Muscle of leg (tissue), 16 donors: ENCODE data around the gene TEKT2. TPM values are rescaled to one million over a fixed set of nuclear protein-coding genes. Genes with fewer than 3 reads are reported as not detected.
A peak's percentile ranks its signal among the peaks of the same experiment; 100 is the strongest.

ENCODE experiments used
- DNase-seq: peaks from one replicate; pipeline ENCODE4 v3.0.0; 2013
- H3K27ac ChIP-seq: one replicate; pipeline ENCODE4 v1.5.1; 2013; ENCODE audit warnings: mild to moderate bottlenecking, low read length, control low read depth
- H3K27me3 ChIP-seq: one replicate; pipeline ENCODE4 v1.6.1; 2013; ENCODE audit warnings: low read length; ENCODE audit not compliant: control insufficient read depth, insufficient read depth
- H3K36me3 ChIP-seq: one replicate; pipeline ENCODE4 v1.6.1; 2013; ENCODE audit warnings: low read length; ENCODE audit not compliant: control insufficient read depth, insufficient read depth
- H3K4me1 ChIP-seq: one replicate; pipeline ENCODE4 v1.6.1; 2013; ENCODE audit warnings: low read length; ENCODE audit not compliant: control insufficient read depth, insufficient read depth
- H3K4me3 ChIP-seq: one replicate; pipeline ENCODE4 v1.5.1; 2013; ENCODE audit warnings: low read length, control low read depth
- H3K9me3 ChIP-seq: replicated peaks from 2 replicates; pipeline ENCODE4 v1.6.1; 2013; ENCODE audit warnings: low read depth, low read length; ENCODE audit not compliant: control insufficient read depth
- WGBS: methylation state at CpG from one replicate; pipeline ENCODE4 v1.1.5; 2013; ENCODE audit warnings: missing lambda C conversion rate; ENCODE audit not compliant: insufficient coverage; 5-methylcytosine and 5-hydroxymethylcytosine counted together
- long read RNA-seq, 11 donors: transcript quantifications; one replicate each; lab custom pipeline, GENCODE V29; 2026
- polyA plus RNA-seq, 8 donors: library from polyadenylated mRNA; unstranded; fragments of 120-200 nt; gene quantifications; one replicate each; pipeline versions ENCODE4 v1.2.1 to v1.2.3, GENCODE V29; 2013; ENCODE audit warnings: inconsistent platforms in 1 of 8, low replicate concordance in 1 of 8; ENCODE audit not compliant: insufficient read length in 8 of 8, insufficient read depth in 1 of 8
- total RNA-seq: library from RNA; stranded (reverse); fragments of 120-200 nt; gene quantifications from one replicate; pipeline ENCODE4 v1.2.4, GENCODE V29; 2013

TEKT2 gene, protein sequence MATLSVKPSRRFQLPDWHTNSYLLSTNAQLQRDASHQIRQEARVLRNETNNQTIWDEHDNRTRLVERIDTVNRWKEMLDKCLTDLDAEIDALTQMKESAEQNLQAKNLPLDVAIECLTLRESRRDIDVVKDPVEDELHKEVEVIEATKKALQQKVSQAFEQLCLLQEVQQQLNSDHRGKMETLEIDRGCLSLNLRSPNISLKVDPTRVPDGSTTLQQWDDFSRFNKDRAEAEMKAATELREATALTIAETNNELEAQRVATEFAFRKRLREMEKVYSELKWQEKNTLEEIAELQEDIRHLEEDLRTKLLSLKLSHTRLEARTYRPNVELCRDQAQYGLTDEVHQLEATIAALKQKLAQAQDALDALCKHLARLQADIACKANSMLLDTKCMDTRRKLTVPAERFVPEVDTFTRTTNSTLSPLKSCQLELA
- 0.53 TPM for total RNA-seq
- 1 to 10 TPM in 1 of 8 donors, under 1 TPM in 7; 0.36 to 1.4 (median 0.56) TPM for polyA plus RNA-seq
- long read RNA-seq, donor 1: 0 reads
- long read RNA-seq, donor 2: 0 reads
- long read RNA-seq, donor 3: 0 reads
- long read RNA-seq, donor 4: 0 reads
- long read RNA-seq, donor 5: 0 reads
- long read RNA-seq, donor 6: 0 reads
- long read RNA-seq, donor 7: 0 reads
- long read RNA-seq, donor 8: 0 reads
- long read RNA-seq, donor 9: 0 reads
- long read RNA-seq, donor 10: 0 reads
- long read RNA-seq, donor 11, partial matches to known transcripts: 0 of 1 reads
- long read RNA-seq, donor 11, other reads (novel, unspliced or antisense): 0 of 1 reads

GRCh38 chr1:36083635-36084496 is at the start of gene TEKT2:
TSS of gene TEKT2 (plus strand) at chr1:36084094. CDS start at chr1:36084922, 828 bp downstream.
- H3K36me3 ChIP-seq: no peaks in the 10 kb centered on the region
- 8% methylated on average over 21 of the region's 59 CpGs for WGBS
- H3K27ac ChIP-seq: no peak within 1 kb of the TSS
- H3K27me3 ChIP-seq: peaks cover 4% of the 10 kb centered on the region
- peak within 1 kb of the TSS; percentile 48 for H3K4me3 ChIP-seq
- peak; percentile 70 for DNase-seq
- peaks cover 20% of the 10 kb centered on the region for H3K4me1 ChIP-seq
- H3K9me3 ChIP-seq: no peaks in the 10 kb centered on the region

DNA sequence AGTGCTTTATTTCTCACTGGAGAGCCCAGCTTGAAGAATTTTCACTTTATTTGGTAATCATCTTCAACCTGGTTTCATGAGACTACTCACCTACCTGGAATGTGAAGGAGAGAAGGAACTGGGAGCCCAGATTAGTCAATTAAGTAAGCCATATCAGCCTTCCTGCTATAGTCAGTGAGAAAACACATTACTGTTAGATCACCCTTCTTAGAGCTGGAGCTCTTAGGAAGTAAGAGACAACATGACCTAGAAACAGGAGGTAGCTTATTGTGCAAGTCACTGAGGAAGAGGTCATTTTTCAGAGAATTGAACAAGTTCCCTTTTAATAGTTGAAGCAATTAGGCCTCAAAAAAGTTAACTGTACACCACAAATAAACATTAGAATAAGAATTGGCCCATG is 49.2 kb upstream of the TEKT2 start:
- Histone ChIP-seq H3K27ac (no peak overlapping the region), H3K36me3 (peaks cover 25% of the 10 kb centered on the region)
- DNase-seq: peak; percentile 16

DNA sequence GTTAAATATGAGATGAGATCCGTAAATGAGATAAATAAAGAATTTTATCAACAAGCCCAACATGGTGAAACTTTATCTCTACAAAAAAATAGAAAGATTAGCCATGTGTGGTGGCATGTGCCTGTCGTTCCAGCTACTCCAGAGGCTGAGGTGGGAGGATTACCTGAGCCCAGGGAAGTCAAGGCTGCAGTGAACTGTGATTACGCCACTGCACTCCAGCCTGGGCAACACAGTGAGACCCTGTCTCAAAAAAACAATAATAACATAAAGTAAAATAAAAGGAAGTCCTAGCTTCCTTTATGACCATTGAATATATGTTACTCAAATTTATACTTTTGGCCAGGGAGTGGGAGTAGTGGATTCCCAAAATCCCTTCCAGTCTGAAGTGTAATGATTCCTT is 48.7 kb upstream of the TEKT2 start:
- Histone ChIP-seq H3K27ac (no peak overlapping the region), H3K4me3 (no peak overlapping the region), H3K4me1 (no peaks in the 10 kb centered on the region), H3K27me3 (no peaks in the 10 kb centered on the region), H3K9me3 (no peaks in the 10 kb centered on the region), H3K36me3 (peaks cover 27% of the 10 kb centered on the region)
- no CpG with 5 or more reads among the region's 3 CpGs for WGBS
- DNase-seq: no peak

More for the DNA sequence above, 49.2 kb upstream of the TEKT2 start:
- Histone ChIP-seq H3K9me3 (no peaks in the 10 kb centered on the region), H3K27me3 (no peaks in the 10 kb centered on the region), H3K4me3 (no peak overlapping the region), H3K4me1 (no peaks in the 10 kb centered on the region)

DNA sequence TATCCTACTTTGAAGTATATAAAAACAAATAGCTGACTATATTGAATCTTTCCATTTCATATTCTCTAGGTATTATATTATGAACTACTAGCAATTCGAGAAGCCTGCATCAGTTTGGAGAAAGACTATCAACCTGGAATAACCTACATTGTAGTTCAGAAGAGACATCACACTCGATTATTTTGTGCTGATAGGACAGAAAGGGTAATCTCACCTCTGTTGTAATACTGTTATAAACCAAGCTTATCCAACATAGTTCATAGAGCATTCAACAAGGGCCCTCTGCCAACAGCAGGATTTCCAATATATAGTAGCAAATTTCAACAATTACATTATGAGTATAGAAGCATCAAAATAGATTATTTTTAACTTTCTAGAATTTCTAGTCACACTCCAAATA is 43.7 kb upstream of the TEKT2 start:
- Histone ChIP-seq H3K27me3 (no peaks in the 10 kb centered on the region), H3K9me3 (no peaks in the 10 kb centered on the region), H3K4me1 (no peaks in the 10 kb centered on the region), H3K27ac (no peak overlapping the region), H3K4me3 (no peak overlapping the region), H3K36me3 (peaks cover 21% of the 10 kb centered on the region)
- no peak for DNase-seq
- WGBS: no CpG with 5 or more reads among the region's 2 CpGs

- no peak for DNase-seq
- Histone ChIP-seq H3K36me3 (peaks cover 27% of the 10 kb centered on the region), H3K4me3 (no peak overlapping the region), H3K4me1 (no peaks in the 10 kb centered on the region), H3K27ac (no peak overlapping the region), H3K9me3 (peaks cover 3% of the 10 kb centered on the region), H3K27me3 (no peaks in the 10 kb centered on the region)
Observed at GRCh38 chr1:36051821-36052220, 32.1 kb upstream of the TEKT2 start.

- Histone ChIP-seq H3K4me1 (no peaks in the 10 kb centered on the region), H3K9me3 (no peaks in the 10 kb centered on the region), H3K27ac (no peak overlapping the region), H3K27me3 (no peaks in the 10 kb centered on the region), H3K36me3 (peaks cover 15% of the 10 kb centered on the region), H3K4me3 (no peak overlapping the region)
- DNase-seq: no peak
Observed at GRCh38 chr1:36053978-36054377, 29.9 kb upstream of the TEKT2 start.

DNA sequence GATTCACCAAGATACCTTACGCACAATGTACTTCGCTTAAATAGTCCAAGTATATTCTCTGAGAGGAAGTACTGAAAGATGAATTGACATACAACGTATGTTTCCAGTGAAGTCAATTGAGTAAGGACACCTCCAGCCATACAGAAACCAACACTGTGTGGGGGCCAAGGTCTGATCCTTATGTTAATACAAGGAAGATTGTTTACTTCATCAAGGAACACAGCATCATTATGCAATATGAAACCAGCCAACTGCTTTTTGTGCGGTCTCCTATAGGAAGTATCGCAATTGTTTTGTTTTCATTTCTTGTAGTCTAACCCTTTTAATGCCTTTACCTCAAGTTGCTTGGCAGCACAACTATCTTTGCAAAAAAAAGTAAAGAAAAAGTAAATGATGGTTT is 28.2 kb upstream of the TEKT2 start:
- WGBS: no CpG with 5 or more reads among the region's 5 CpGs
- no peaks in the 10 kb centered on the region for H3K9me3 ChIP-seq
- H3K36me3 ChIP-seq: peaks cover 16% of the 10 kb centered on the region
- no peak overlapping the region for H3K4me3 ChIP-seq
- H3K27me3 ChIP-seq: no peaks in the 10 kb centered on the region
- no peaks in the 10 kb centered on the region for H3K4me1 ChIP-seq
- no peak for DNase-seq
- H3K27ac ChIP-seq: no peak overlapping the region

DNA sequence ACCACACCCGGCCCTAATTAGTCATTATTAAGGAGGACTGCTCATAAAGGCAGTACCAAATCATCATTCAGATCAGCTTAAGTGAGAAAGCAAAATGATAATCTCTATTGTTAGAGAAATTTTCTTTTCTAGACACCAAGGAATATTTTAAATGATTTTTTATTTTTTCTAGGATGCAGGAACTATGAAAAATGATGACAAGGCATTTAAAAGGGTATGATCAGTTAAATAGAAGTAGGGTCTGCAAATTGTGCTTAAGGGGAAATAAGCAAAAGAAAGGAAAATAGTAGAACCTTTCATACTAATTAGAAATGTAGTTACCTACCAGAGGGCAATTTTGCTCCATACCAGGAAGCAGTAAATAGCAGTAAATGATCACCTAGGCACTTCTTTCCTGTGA is 21.6 kb upstream of the TEKT2 start:
- no CpG with 5 or more reads among the region's 1 CpG for WGBS
- H3K36me3 ChIP-seq: peaks cover 2% of the 10 kb centered on the region
- no peaks in the 10 kb centered on the region for H3K9me3 ChIP-seq
- H3K27me3 ChIP-seq: no peaks in the 10 kb centered on the region
- H3K4me1 ChIP-seq: no peaks in the 10 kb centered on the region
- no peak overlapping the region for H3K4me3 ChIP-seq
- H3K27ac ChIP-seq: no peak overlapping the region
- no peak for DNase-seq

- H3K27me3 ChIP-seq: no peaks in the 10 kb centered on the region
- H3K4me1 ChIP-seq: no peaks in the 10 kb centered on the region
- no peak for DNase-seq
- H3K36me3 ChIP-seq: no peaks in the 10 kb centered on the region
- H3K4me3 ChIP-seq: no peak overlapping the region
- no peak overlapping the region for H3K27ac ChIP-seq
- H3K9me3 ChIP-seq: no peaks in the 10 kb centered on the region
Observed at GRCh38 chr1:36067871-36068270, 16.0 kb upstream of the TEKT2 start.

DNA sequence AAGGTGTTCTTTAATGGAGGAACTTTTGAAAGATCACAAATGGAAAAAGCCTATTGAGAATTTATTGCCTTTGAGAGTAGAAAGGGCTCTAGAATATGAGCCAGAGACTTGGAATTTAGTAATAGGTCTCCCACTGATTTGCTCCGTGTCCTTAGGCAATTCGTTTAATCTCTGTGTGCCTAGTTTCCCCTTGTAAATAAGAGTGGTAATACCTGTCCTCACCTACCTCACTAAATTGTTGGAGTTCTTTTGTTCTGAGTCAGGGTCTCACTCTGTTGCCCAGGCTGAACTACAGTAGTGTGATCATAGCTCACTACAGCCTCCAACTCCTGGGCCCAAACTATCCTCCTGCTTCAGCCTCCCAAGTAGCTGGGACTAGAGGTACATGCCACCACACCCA is 15.0 kb upstream of the TEKT2 start:
- Histone ChIP-seq H3K36me3 (no peaks in the 10 kb centered on the region), H3K27ac (no peak overlapping the region), H3K4me1 (no peaks in the 10 kb centered on the region), H3K27me3 (no peaks in the 10 kb centered on the region), H3K9me3 (no peaks in the 10 kb centered on the region), H3K4me3 (no peak overlapping the region)
- no CpG with 5 or more reads among the region's 2 CpGs for WGBS
- DNase-seq: no peak
